T-cell (primary cell): ENCODE measurements around the gene TMEM69. TPM values are rescaled to one million over a fixed set of nuclear protein-coding genes. Genes with fewer than 3 reads are reported as not detected.
"Not testable (repeated sequence)": the region's sequence is repeated elsewhere in the genome, so short reads cannot be mapped to it uniquely, and the experiment has no call there.

Experiments
- ATAC-seq, 4 experiments: fragments of 200-7000 bp in 3 of 4; fragments of 150-1000 bp in 1 of 4; cut with Tn5 transposase; replicated peaks in 1 of 4; 1 replicate in 3 of 4; 2 replicates in 1 of 4; pipeline ENCODE4 v1.10.0; 2021; ENCODE audit warnings: moderate library complexity in 3 of 4, mild to moderate bottlenecking in 2 of 4, moderate number of reproducible peaks in 1 of 4
- CTCF ChIA-PET, 2 donors: fragments of 300-600 bp; sonication (Branson Sonifier 250); formaldehyde crosslinking; loops; one replicate each; lab custom pipeline; 2022; ENCODE audit warnings: antibody characterized with exemption in 2 of 2; lab: Charles Lee
- POLR2A ChIA-PET, 2 donors: fragments of 300-600 bp; sonication (Branson Sonifier 250); formaldehyde crosslinking; loops; one replicate each; lab custom pipeline; 2022; ENCODE audit warnings: antibody characterized with exemption in 2 of 2; lab: Charles Lee
- DNase-seq, 35 experiments: peaks; one replicate each; pipeline versions ENCODE4 v3.0.0 to v3.0.0-alpha.2; 2013 to 2023
- H3K27ac ChIP-seq: one replicate; pipeline ENCODE4 v1.5.1; 2013; ENCODE audit warnings: low read length
- H3K27me3 ChIP-seq, 2 experiments: replicated peaks in 1 of 2; 1 replicate in 1 of 2; 2 replicates in 1 of 2; pipeline versions ENCODE4 v1.6.1 to v1.7.0; 2013; ENCODE audit warnings: low read length in 1 of 2, mixed read lengths in 1 of 2; ENCODE audit not compliant: control insufficient read depth in 2 of 2, insufficient read depth in 2 of 2; ENCODE audit errors: extremely low read depth in 1 of 2
- H3K36me3 ChIP-seq, 2 donors: 1 replicate in 1 of 2; 2 replicates in 1 of 2; pipeline versions ENCODE4 v1.6.1 to v1.7.0; 2013; ENCODE audit warnings: low read length in 1 of 2; ENCODE audit not compliant: control insufficient read depth in 2 of 2, insufficient read depth in 1 of 2; ENCODE audit errors: extremely low read depth in 1 of 2
- H3K4me1 ChIP-seq, 2 experiments: 1 replicate in 1 of 2; 2 replicates in 1 of 2; pipeline versions ENCODE4 v1.6.1 to v1.7.0; 2013; ENCODE audit warnings: low read length in 2 of 2, mixed read lengths in 1 of 2; ENCODE audit not compliant: insufficient read depth in 2 of 2, control insufficient read depth in 1 of 2; ENCODE audit errors: extremely low read depth in 1 of 2
- H3K4me3 ChIP-seq, 2 donors: 1 replicate in 1 of 2; 2 replicates in 1 of 2; pipeline versions ENCODE4 v1.5.1 to v1.7.0; 2013; ENCODE audit warnings: mild to moderate bottlenecking in 2 of 2, low read length in 1 of 2, moderate library complexity in 1 of 2; ENCODE audit not compliant: control insufficient read depth in 1 of 2; ENCODE audit errors: extremely low read depth in 1 of 2
- H3K9me3 ChIP-seq: 2 replicates; pipeline ENCODE4 v1.7.0; 2013
- H3K27ac Mint-ChIP-seq, 2 donors: one replicate each; pipeline ENCODE4 v1.8.0; 2020 to 2021; ENCODE audit warnings: mild to moderate bottlenecking in 2 of 2, mixed read lengths in 2 of 2
- H3K27me3 Mint-ChIP-seq, 2 donors: one replicate each; pipeline ENCODE4 v1.8.0; 2021 to 2022; ENCODE audit warnings: mixed read lengths in 2 of 2
- H3K36me3 Mint-ChIP-seq: one replicate; pipeline ENCODE4 v1.8.0; 2021; ENCODE audit warnings: mixed read lengths
- H3K4me1 Mint-ChIP-seq, 3 donors: one replicate each; pipeline ENCODE4 v1.8.0; 2020 to 2022; ENCODE audit warnings: mixed read lengths in 3 of 3, mild to moderate bottlenecking in 1 of 3
- H3K4me3 Mint-ChIP-seq, 3 donors: one replicate each; pipeline ENCODE4 v1.8.0; 2020 to 2022; ENCODE audit warnings: mild to moderate bottlenecking in 3 of 3, mixed read lengths in 3 of 3, moderate library complexity in 3 of 3
- H3K9me3 Mint-ChIP-seq, 3 donors: one replicate each; pipeline ENCODE4 v1.8.0; 2020 to 2022; ENCODE audit warnings: mixed read lengths in 3 of 3
- WGBS: methylation state at CpG from one replicate; pipeline ENCODE4 v1.1.5; 2013; ENCODE audit warnings: missing lambda C conversion rate; ENCODE audit not compliant: insufficient coverage; 5-methylcytosine and 5-hydroxymethylcytosine counted together
- total RNA-seq, 35 experiments: library from RNA in 6 of 35; stranded (reverse) in 6 of 35; fragments of 120-200 nt in 1 of 35; gene quantifications; one replicate each; pipeline versions ENCODE4 v1.2.1 to v1.2.4 and lab custom pipeline; 2013 to 2026

TMEM69 gene
- total RNA-seq, 5 donors from 2014 or later (not counting 1 experiment from before 2014, with no cell fraction given): 11.0 to 19.7 (median 16.5) TPM

DNA sequence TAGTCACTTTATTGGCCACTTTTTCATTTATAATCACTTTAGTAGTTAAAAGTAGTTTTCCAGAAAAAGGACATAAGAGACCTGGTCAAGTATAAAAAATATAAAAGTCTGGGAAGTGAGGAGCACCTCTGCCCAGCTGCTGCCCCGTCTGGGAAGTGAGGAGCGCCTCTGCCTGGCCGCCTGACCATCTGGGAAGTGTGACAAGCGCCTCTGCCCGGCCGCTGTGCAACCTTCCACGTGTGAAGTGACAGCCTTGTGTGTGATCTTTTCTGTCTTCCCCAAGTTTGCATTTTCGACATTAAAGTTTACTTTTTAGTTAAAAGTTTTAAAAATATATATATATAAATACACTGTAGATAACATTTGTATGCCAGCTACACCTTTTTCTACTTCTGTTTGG lies 5.8 kb downstream of the TMEM69 start:
- peaks cover 4 to 33% of the 10 kb centered on the region in 2 donors for H3K36me3 ChIP-seq
- H3K27me3 ChIP-seq, H3K9me3 ChIP-seq, DNase-seq, H3K9me3 Mint-ChIP-seq, H3K4me3 ChIP-seq, H3K27ac ChIP-seq, H3K4me3 Mint-ChIP-seq, POLR2A ChIA-PET, H3K27me3 Mint-ChIP-seq, H3K27ac Mint-ChIP-seq, ATAC-seq, CTCF ChIA-PET: not testable (repeated sequence)
- Mint-ChIP-seq H3K36me3 (peaks cover 29% of the 10 kb centered on the region), H3K4me1 (peaks cover 11 to 23% (median 22%) of the 10 kb centered on the region in 3 donors)
- WGBS: 97% methylated on average over 3 of the region's 8 CpGs
- peaks cover 3 to 12% of the 10 kb centered on the region in 2 experiments for H3K4me1 ChIP-seq

DNA sequence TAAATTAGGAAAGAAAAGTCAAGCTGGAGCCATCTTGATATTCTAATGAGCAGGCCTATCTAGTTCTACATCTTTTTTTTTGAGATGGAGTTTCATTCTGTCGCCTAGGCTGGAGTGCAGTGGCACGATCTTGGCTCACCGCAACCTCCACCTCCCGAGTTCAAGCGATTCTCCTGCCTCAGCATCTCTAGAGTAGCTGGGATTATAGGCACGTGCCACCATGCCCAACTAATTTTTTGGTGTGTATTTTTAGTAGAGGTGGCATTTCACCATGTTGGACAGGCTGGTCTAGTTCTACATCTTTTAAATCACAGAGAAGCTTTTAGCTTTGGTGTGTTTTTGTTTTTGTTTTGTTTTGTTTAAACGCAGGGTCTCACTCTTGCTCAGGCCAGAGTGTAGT lies 6.8 kb downstream of the TMEM69 start:
- Mint-ChIP-seq H3K36me3 (peaks cover 29% of the 10 kb centered on the region), H3K27me3 (no peaks in the 10 kb centered on the region), H3K27ac (no peak overlapping the region), H3K4me3 (no peak overlapping the region), H3K4me1 (peaks cover under 1 to 17% (median 16%) of the 10 kb centered on the region in 3 donors), H3K9me3 (no peaks in the 10 kb centered on the region)
- ChIA-PET POLR2A (no interaction called here), CTCF (no interaction called here)
- H3K36me3 ChIP-seq: peaks cover 4 to 36% of the 10 kb centered on the region in 2 donors
- no peak overlapping the region for H3K27ac ChIP-seq
- 98% methylated on average over 6 of the region's 7 CpGs for WGBS
- no peaks in the 10 kb centered on the region for H3K27me3 ChIP-seq
- ATAC-seq (no peak), DNase-seq (no peak)
- H3K4me1 ChIP-seq: peaks cover 0 to 3% of the 10 kb centered on the region in 2 experiments
- no peaks in the 10 kb centered on the region for H3K9me3 ChIP-seq
- H3K4me3 ChIP-seq: no peak overlapping the region

DNA sequence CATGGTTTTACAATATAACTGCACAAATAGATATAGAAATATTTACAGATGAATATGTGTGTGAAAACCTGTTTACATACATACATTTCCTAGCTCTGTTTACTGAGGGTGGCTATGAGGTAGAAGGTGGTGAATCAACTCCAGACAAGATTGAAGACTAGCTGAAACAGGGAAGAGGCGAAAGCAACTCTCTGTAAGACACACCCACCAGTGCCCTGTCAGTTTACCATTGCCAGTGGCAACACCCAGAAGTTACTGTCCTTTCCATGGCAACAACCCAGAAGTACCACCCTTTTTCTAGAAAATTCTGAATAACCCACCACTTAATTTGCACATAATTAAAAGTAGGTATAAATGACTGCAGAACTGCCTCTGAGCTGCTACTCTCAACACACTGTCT lies 16.7 kb downstream of the TMEM69 start:
- Mint-ChIP-seq H3K27me3 (no peaks in the 10 kb centered on the region), H3K4me1 (no peaks in the 10 kb centered on the region), H3K9me3 (peaks cover 0 to 7% (median 2%) of the 10 kb centered on the region in 3 donors), H3K36me3 (peaks cover 21% of the 10 kb centered on the region), H3K4me3 (no peak overlapping the region), H3K27ac (no peak overlapping the region)
- CTCF ChIA-PET: no interaction called here
- Histone ChIP-seq H3K4me1 (no peaks in the 10 kb centered on the region), H3K27ac (no peak overlapping the region), H3K9me3 (no peaks in the 10 kb centered on the region), H3K27me3 (no peaks in the 10 kb centered on the region), H3K36me3 (peaks cover 0 to 20% of the 10 kb centered on the region in 2 donors), H3K4me3 (no peak overlapping the region)
- WGBS: no CpG with 5 or more reads among the region's 1 CpG
- ATAC-seq (no peak), DNase-seq (no peak)
- POLR2A ChIA-PET: no interaction called here

DNA sequence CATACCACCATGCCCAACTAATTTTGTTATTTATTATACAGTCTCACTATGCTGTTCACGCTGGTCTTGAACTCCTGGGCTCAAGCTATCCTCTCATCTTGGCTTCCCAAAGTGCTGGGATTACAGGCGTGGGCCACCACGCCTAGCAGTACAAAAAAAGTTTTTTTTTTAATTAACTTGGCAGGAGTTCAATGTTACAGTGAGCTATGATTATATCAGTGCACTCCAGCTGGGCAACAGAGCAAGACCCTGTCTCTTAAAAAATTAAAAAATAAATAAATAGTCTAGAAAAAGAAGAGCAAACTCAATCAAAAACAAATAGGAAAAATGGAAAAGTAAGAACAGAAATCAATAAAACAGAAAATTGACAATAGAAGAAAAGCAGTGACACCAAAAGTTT lies 25.7 kb downstream of the TMEM69 start:
- Histone ChIP-seq H3K27me3 (no peaks in the 10 kb centered on the region), H3K27ac (no peak overlapping the region), H3K36me3 (peaks cover 9 to 15% of the 10 kb centered on the region in 2 donors), H3K4me1 (no peaks in the 10 kb centered on the region), H3K4me3 (no peak overlapping the region), H3K9me3 (no peaks in the 10 kb centered on the region)
- peaks cover 21% of the 10 kb centered on the region for H3K36me3 Mint-ChIP-seq
- no peaks in the 10 kb centered on the region for H3K27me3 Mint-ChIP-seq
- POLR2A ChIA-PET: interaction anchor here in 1 of 2 donors (0.6 kb wide), 1 partner anchor 173 kb away, joined by 3 read pairs; no protein-coding TSS in a partner anchor
- H3K9me3 Mint-ChIP-seq: no peaks in the 10 kb centered on the region
- no peak overlapping the region for H3K27ac Mint-ChIP-seq
- no peaks in the 10 kb centered on the region for H3K4me1 Mint-ChIP-seq
- DNase-seq (no peak), ATAC-seq (no peak)
- H3K4me3 Mint-ChIP-seq: no peak overlapping the region
- CTCF ChIA-PET: no interaction called here
- WGBS: no CpG with 5 or more reads among the region's 3 CpGs

DNA sequence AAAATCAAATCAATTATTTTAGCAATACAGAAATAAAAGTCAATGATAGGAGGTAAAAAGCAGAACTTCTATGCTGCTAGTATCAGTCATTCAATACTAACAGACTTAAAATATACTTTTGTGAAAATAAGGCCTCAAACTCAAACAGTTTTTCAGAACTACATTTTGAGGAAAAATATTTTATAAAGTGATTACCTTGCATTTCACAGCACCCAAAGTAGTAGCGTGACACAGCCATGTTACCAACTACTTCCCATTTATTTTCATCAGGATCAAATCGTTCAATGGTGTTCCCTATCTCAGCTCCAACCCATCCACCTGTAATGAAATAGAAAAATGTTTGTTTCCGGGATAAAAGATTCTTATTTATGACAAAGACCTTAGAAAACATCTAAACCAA lies 28.7 kb downstream of the TMEM69 start:
- no peaks in the 10 kb centered on the region for H3K9me3 ChIP-seq
- no peaks in the 10 kb centered on the region for H3K4me1 ChIP-seq
- CTCF ChIA-PET: no interaction called here
- DNase-seq (no peak), ATAC-seq (no peak)
- Mint-ChIP-seq H3K27ac (no peak overlapping the region), H3K9me3 (no peaks in the 10 kb centered on the region), H3K4me3 (no peak overlapping the region), H3K27me3 (no peaks in the 10 kb centered on the region), H3K36me3 (peaks cover 18% of the 10 kb centered on the region), H3K4me1 (no peaks in the 10 kb centered on the region)
- H3K36me3 ChIP-seq: peaks cover 4 to 12% of the 10 kb centered on the region in 2 donors
- H3K4me3 ChIP-seq: no peak overlapping the region
- no peaks in the 10 kb centered on the region for H3K27me3 ChIP-seq
- WGBS: no CpG with 5 or more reads among the region's 3 CpGs
- H3K27ac ChIP-seq: no peak overlapping the region
- POLR2A ChIA-PET: no interaction called here

DNA sequence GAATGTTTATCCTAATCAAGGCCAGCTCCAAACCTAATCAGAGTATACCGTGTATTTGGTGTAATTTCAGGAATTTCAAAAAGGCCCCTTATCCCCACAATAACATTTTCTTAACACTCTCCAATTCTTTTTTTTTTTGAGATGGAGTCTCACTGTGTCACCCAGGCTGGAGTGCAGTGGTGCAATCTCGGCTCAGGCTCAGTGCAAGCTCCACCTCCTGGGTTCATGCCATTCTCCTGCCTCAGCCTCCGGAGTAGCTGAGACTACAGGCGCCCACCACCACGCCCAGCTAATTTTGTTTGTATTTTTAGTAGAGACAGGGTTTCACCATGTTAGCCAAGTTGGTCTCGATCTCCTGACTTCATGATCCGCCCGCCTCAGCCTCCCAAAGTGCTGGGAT lies 29.4 kb downstream of the TMEM69 start:
- H3K9me3 Mint-ChIP-seq, DNase-seq, CTCF ChIA-PET, H3K4me1 Mint-ChIP-seq, H3K27ac Mint-ChIP-seq, H3K4me3 ChIP-seq, H3K4me3 Mint-ChIP-seq, H3K27ac ChIP-seq, H3K4me1 ChIP-seq, H3K27me3 Mint-ChIP-seq, H3K9me3 ChIP-seq, ATAC-seq, H3K27me3 ChIP-seq, H3K36me3 ChIP-seq, POLR2A ChIA-PET: not testable (repeated sequence)
- WGBS: no CpG with 5 or more reads among the region's 8 CpGs
- peaks cover 16% of the 10 kb centered on the region for H3K36me3 Mint-ChIP-seq

DNA sequence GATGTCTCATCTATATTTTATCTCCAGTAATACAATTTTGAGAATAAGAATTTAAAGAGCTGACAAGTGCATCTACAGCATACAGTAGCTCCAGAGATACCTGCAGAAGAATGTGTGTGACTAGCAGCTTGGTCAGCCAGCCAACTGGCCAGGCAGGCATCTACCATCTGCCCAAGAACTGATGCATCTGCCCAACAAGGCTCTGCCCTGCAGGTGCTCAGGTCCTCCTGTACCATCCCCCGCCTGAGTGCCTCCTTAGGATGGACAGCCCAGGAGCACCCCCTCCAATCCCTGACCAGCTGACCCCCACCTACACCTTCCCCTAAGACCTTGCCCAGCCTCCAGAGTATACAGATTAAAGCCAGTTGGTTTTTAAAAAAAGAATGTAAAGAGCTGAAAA lies 30.3 kb downstream of the TMEM69 start:
- ChIA-PET POLR2A (no interaction called here), CTCF (interaction anchor here (0.6 kb wide), 2 partner anchors 20 to 118 kb away, joined by 3 to 7 read pairs; no protein-coding TSS in a partner anchor)
- no peaks in the 10 kb centered on the region for H3K9me3 ChIP-seq
- Mint-ChIP-seq H3K27me3 (no peaks in the 10 kb centered on the region), H3K27ac (no peak overlapping the region), H3K4me1 (no peaks in the 10 kb centered on the region), H3K36me3 (peaks cover 21% of the 10 kb centered on the region), H3K9me3 (no peaks in the 10 kb centered on the region), H3K4me3 (no peak overlapping the region)
- H3K27ac ChIP-seq: no peak overlapping the region
- DNase-seq (no peak), ATAC-seq (no peak)
- peaks cover 4 to 8% of the 10 kb centered on the region in 2 donors for H3K36me3 ChIP-seq
- no peaks in the 10 kb centered on the region for H3K4me1 ChIP-seq
- H3K4me3 ChIP-seq: no peak overlapping the region
- H3K27me3 ChIP-seq: no peaks in the 10 kb centered on the region
- WGBS: no CpG with 5 or more reads among the region's 1 CpG
